HFF-Myc (cell line): ENCODE results near the gene KCNMA1.

Experiments used
- DNase-seq: peaks from one replicate; pipeline ENCODE4 v3.0.0-alpha.2; 2011; ENCODE audit warnings: low read depth; ENCODE audit errors: extremely low read depth
- H3K4me3 ChIP-seq: replicated peaks from 2 replicates; pipeline ENCODE4 v1.5.1; 2011; ENCODE audit warnings: low read depth, mild to moderate bottlenecking, control low read depth, low read length
- TF ChIP-seq, protein P1 (sequence below): IDR thresholded peaks from 2 replicates; pipeline ENCODE4 v1.5.1; 2012; ENCODE audit warnings: mild to moderate bottlenecking, low read depth, low read length, control low read depth; ENCODE audit errors: missing control alignments

KCNMA1 gene

DNA sequence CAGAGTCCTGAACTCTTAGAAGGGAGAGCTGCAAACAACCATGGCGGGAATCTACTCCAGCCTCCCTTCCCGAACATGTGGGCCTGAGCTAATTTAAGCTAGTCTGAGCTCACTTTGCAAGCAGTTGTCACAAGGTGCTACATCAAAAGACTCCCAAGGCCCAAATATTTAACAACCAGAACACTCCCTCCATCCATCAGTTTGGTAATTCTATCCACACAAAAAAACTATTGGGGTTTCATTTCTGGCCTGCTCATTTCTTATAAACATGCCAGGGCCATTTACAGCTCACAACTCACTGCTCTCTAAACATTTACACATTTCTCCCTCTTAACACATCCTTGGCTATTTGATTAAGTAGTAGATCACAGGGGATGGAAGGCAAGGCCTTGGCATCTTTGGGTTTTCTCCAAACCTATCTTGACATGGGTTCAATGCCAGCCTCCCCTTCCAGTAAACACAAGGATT, 263.4 kb downstream of the KCNMA1 start:
- DNase-seq, result no peak
- H3K4me3 ChIP-seq, result no peak overlapping the region
- TF ChIP-seq, protein P1, sequence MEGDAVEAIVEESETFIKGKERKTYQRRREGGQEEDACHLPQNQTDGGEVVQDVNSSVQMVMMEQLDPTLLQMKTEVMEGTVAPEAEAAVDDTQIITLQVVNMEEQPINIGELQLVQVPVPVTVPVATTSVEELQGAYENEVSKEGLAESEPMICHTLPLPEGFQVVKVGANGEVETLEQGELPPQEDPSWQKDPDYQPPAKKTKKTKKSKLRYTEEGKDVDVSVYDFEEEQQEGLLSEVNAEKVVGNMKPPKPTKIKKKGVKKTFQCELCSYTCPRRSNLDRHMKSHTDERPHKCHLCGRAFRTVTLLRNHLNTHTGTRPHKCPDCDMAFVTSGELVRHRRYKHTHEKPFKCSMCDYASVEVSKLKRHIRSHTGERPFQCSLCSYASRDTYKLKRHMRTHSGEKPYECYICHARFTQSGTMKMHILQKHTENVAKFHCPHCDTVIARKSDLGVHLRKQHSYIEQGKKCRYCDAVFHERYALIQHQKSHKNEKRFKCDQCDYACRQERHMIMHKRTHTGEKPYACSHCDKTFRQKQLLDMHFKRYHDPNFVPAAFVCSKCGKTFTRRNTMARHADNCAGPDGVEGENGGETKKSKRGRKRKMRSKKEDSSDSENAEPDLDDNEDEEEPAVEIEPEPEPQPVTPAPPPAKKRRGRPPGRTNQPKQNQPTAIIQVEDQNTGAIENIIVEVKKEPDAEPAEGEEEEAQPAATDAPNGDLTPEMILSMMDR, result no peak

DNA sequence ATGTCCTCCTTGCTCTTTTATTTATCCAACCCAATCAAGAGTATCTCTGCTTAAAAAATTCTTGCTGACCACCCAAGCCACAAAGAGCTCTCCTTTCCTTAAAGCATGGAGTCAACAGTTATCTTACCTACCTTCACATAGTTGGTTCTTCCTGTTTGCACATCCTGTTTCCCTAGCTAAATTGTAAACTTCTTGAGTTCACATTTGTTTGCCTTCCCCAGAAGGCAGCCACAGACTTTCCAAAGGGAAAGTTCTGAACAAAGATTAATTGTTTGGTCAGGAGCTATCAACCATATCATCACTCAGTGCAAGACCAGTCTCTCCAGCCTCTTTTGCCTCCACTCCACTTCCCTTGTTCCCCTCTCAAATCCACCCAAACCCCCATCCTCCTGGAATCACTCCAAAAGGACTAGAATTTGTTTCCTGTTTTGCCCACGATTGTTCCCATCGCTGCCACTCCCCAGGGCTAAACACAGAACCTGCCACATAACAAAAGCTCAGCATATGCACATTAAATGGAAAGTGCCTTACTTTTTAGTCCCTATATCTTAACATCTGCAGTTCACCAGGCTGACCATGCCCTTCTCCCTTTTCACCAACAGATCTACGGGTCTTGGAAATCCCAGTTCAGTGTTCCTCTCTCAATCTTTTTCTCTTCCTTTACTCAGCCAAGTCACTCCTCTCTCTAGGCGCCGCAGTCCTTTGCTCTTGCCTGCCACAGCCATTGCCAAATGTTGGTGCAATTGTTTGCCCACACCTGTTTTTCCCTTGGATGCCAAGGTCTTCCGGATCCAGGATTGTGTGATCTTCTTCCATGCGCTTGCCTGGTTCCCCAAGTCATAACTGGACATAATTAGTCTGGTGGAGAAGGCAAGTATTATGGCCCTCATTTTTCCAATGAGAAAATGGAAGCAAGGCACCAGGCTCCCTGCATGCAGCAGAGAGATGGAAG, 265.5 kb downstream of the KCNMA1 start:
- TF ChIP-seq, protein P1, result no peak
- DNase-seq, result no peak
- H3K4me3 ChIP-seq, result no peak overlapping the region

DNA sequence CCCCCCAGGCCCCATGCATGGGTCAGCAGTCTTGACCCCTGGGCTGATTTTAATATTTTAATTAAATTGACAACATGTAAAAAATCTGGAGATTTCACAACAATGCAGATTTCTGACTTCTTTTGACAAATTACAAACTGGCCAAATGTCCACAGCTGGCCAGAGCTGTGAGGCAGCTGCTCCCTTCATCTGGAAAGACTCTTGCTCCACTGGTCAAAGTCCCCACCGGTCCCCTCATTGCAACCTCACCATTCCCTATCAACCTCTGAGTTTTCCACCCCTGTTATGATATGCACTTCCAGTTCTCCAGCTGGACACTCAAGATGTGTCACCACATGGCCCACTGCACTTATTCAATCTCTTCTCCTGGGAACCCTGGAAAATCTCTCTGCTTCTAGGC, 266.2 kb downstream of the KCNMA1 start:
- DNase-seq, result no peak
- no peak overlapping the region for H3K4me3 ChIP-seq
- TF ChIP-seq, protein P1, result no peak

DNA sequence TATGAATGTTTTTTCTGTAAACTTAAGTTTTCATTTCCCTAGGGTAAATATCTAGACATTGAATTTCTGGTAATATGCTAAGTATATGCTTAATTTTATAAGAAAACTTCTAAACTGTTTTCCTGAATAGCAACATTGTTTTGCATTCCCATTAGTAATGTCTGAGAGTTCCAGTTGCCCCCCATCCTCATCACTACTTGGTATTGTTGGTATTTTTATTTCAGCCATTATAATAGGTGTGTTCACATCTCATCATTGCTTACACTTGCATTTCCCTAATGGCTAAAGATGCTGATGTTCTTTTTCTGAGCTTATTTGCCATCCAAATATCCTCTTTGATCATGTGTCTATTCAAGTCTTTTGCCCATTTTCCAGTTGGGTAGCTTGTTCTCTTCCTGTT, 269.6 kb downstream of the KCNMA1 start:
- no peak for DNase-seq
- TF ChIP-seq, protein P1, result no peak
- no peak overlapping the region for H3K4me3 ChIP-seq

DNA sequence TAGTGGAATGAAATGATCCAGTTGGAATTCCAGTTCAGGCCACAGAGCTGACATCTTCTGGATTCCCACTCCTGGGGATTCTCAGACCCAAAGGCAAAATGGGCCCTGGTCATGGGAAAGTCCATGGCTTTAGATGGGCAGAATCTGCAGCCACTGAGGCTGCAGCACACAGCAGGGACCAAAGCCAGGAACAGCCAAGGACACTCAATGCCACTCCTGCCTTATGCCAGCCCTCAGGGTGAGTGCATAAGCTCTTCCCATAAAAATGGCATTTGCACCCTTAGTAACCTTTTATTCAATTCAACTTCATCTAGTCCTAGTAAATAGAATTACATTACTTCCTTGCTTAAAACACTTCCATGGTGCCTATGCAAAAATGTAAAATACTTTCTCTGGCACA, 274.4 kb downstream of the KCNMA1 start:
- TF ChIP-seq, protein P1, result no peak
- DNase-seq, result no peak
- H3K4me3 ChIP-seq, result no peak overlapping the region

DNA sequence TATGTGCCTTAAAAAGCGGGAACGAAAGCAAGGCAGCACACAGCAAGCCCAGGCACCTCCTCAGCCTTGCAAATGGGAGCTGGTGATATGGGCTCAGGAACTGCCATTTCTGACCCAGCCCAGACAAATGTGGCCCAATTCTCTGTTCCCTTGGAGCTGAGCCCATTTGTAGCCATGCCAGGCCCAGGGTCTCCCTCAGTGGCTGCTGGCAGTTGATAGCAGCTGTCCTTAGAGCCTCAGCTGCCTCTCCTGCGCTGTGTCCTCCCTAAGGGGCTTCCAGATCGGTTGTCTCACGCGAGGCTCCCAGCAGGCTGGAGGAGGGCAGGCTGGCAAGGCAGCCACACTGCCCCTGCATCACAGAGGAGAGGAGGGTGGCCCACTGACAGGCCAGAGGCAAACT, 275.8 kb downstream of the KCNMA1 start:
- TF ChIP-seq, protein P1, result no peak
- no peak overlapping the region for H3K4me3 ChIP-seq
- DNase-seq, result no peak
